Common myeloid progenitor, CD34-positive (primary cell): ENCODE data around the gene MAGEF1.
A peak's percentile ranks its signal among the peaks of the same experiment; 100 is the strongest.

Experiments used
- CTCF ChIA-PET: fragments of 350-600 bp; sonication (Branson Sonifier 250); formaldehyde crosslinking; loops from one replicate; lab custom pipeline; 2021; ENCODE audit warnings: antibody characterized with exemption; lab: Charles Lee
- POLR2A ChIA-PET: fragments of 350-600 bp; sonication (Branson Sonifier 250); formaldehyde crosslinking; loops from one replicate; lab custom pipeline; 2021; ENCODE audit warnings: antibody characterized with exemption; lab: Charles Lee
- DNase-seq, 3 donors: peaks; one replicate each; pipeline versions ENCODE4 v3.0.0 to v3.0.0-alpha.2; 2013
- H3K27ac ChIP-seq, 2 experiments: 1 replicate in 1 of 2; 2 replicates in 1 of 2; pipeline ENCODE4 v1.7.0; 2013; ENCODE audit warnings: inconsistent platforms in 2 of 2, low read length in 2 of 2, mild to moderate bottlenecking in 2 of 2, low read depth in 1 of 2, moderate library complexity in 1 of 2; ENCODE audit not compliant: severe bottlenecking in 2 of 2, insufficient read depth in 1 of 2, poor library complexity in 1 of 2
- H3K27me3 ChIP-seq, 5 experiments: replicated peaks in 2 of 5; 1 replicate in 3 of 5; 2 replicates in 2 of 5; pipeline versions ENCODE4 v1.6.1 to v1.7.0; 2013; ENCODE audit warnings: low read length in 4 of 5, mild to moderate bottlenecking in 2 of 5, moderate library complexity in 2 of 5, inconsistent platforms in 1 of 5; ENCODE audit not compliant: insufficient read depth in 5 of 5, control insufficient read depth in 4 of 5
- H3K36me3 ChIP-seq, 4 experiments: 1 replicate in 2 of 4; 2 replicates in 2 of 4; pipeline versions ENCODE4 v1.6.1 to v1.7.0; 2013; ENCODE audit warnings: low read length in 3 of 4, control low read depth in 1 of 4, mild to moderate bottlenecking in 1 of 4; ENCODE audit not compliant: control insufficient read depth in 4 of 4, insufficient read depth in 4 of 4
- H3K4me1 ChIP-seq, 4 experiments: 1 replicate in 3 of 4; 2 replicates in 1 of 4; pipeline versions ENCODE4 v1.6.1 to v1.7.1; 2013; ENCODE audit warnings: low read length in 3 of 4, mild to moderate bottlenecking in 3 of 4, control low read depth in 1 of 4, inconsistent platforms in 1 of 4, moderate library complexity in 1 of 4; ENCODE audit not compliant: control insufficient read depth in 4 of 4, insufficient read depth in 4 of 4; ENCODE audit errors: control extremely low read depth in 1 of 4
- H3K4me3 ChIP-seq, 7 experiments: 1 replicate in 4 of 7; 2 replicates in 3 of 7; pipeline versions ENCODE4 v1.5.1 to v1.7.0; 2013; ENCODE audit warnings: mild to moderate bottlenecking in 7 of 7, low read length in 6 of 7, moderate library complexity in 6 of 7, inconsistent platforms in 2 of 7, low read depth in 2 of 7, control low read depth in 1 of 7; ENCODE audit not compliant: insufficient read depth in 4 of 7, control insufficient read depth in 1 of 7; ENCODE audit errors: extremely low read depth in 1 of 7
- H3K9me3 ChIP-seq, 5 experiments: 1 replicate in 4 of 5; 2 replicates in 1 of 5; pipeline versions ENCODE4 v1.6.1 to v1.7.1; 2013; ENCODE audit warnings: low read length in 4 of 5, mild to moderate bottlenecking in 2 of 5, inconsistent platforms in 1 of 5, low read depth in 1 of 5, moderate library complexity in 1 of 5; ENCODE audit not compliant: control insufficient read depth in 4 of 5, insufficient read depth in 2 of 5; ENCODE audit errors: control extremely low read depth in 1 of 5
- WGBS: methylation state at CpG from one replicate; pipeline ENCODE4 v1.1.5; 2013; ENCODE audit not compliant: insufficient coverage; 5-methylcytosine and 5-hydroxymethylcytosine counted together

The MAGEF1 gene

DNA sequence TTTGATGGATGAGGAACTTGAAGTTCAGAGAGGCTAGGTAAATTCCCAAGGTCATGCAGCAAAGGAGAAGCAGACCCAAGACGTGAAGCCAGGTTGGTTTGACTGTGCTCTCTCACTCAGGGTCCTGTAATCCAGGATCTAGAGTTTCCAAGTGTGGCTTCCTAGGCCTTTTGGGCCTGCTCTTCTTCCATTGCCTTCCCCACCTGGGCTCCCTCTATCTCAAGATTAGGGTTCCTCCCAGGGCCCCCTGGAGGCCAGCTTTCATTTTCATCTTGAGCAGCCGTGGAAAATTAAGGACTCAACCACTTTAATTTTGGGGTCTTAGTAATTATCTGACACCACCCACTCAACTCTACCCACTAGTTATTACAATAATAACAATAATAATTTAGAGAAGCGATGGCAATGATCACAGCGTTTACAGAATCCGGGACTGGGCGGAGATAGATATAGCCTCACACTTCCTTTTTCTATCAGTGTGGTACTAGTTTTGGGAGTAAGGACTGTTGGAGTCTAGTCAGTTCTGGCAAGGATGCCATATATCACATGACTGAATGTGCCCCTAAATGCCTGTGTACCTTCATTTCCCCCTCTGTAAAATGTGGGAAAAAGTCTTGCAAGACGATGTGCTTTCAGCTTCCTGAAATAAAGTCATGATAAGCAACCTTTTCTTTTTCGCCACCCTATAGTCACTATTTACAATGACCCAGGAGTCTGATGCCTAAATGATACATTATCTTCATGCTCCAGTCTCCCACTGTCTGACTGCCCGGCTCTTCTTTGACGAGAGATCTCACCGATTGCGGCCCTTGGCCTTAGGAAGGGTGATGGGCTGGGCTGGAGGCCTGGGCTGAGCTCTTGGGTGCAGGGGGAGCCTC lies 30.2 kb upstream of the MAGEF1 start:
- peaks cover 0 to 1% (median 0%) of the 10 kb centered on the region in 5 experiments for H3K27me3 ChIP-seq
- WGBS = 86% methylated on average over 6 of the region's 12 CpGs
- H3K4me1 ChIP-seq = peaks cover 0 to 4% (median 0%) of the 10 kb centered on the region in 4 experiments
- no peak overlapping the region for H3K27ac ChIP-seq
- no peak overlapping the region for H3K4me3 ChIP-seq
- no peaks in the 10 kb centered on the region for H3K9me3 ChIP-seq
- H3K36me3 ChIP-seq = no peaks in the 10 kb centered on the region
- POLR2A ChIA-PET = no interaction called here
- no peak for DNase-seq
- CTCF ChIA-PET = interaction anchor here (1.2 to 8.4 kb wide), 8 partner anchors 7 to 180 kb away, joined by 3 to 73 read pairs (median 4); partner anchors contain the start of gene EPHB3

DNA sequence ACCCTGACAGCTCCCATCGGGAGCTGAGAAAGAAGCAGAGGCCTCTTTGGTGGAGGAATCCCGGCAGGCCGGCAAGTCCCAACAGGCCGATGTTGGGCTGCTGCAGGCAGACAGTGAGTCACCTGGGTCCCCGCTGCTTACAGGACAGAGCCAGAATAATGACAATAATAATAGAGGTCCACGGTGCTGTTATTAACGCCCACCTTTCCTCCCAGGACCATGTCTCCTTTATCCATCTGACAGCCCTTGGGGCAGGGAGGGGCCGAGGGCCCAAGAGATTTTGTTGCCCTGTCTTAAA lies 29.3 kb upstream of the MAGEF1 start:
- no peak overlapping the region for H3K27ac ChIP-seq
- ChIA-PET CTCF (interaction anchor here (1.2 to 8.4 kb wide), 3 partner anchors 13 to 179 kb away, joined by 3 to 73 read pairs (median 11); partner anchors contain the start of gene EPHB3), POLR2A (no interaction called here)
- no peak overlapping the region for H3K4me3 ChIP-seq
- H3K9me3 ChIP-seq = no peaks in the 10 kb centered on the region
- peaks cover 0 to 4% (median 0%) of the 10 kb centered on the region in 4 experiments for H3K4me1 ChIP-seq
- peaks cover 0 to 1% (median 0%) of the 10 kb centered on the region in 5 experiments for H3K27me3 ChIP-seq
- H3K36me3 ChIP-seq = no peaks in the 10 kb centered on the region
- DNase-seq = no peak
- 95% methylated on average over 6 of the region's 8 CpGs for WGBS

- WGBS = 94% methylated on average over 6 of the region's 9 CpGs
- Histone ChIP-seq H3K27me3 (peaks cover 0 to 1% (median 0%) of the 10 kb centered on the region in 5 experiments), H3K9me3 (no peaks in the 10 kb centered on the region), H3K4me1 (peaks cover 0 to 4% (median 0%) of the 10 kb centered on the region in 4 experiments), H3K36me3 (no peaks in the 10 kb centered on the region), H3K27ac (no peak overlapping the region), H3K4me3 (no peak overlapping the region)
- DNase-seq = peak; percentile 7 to 62 (median 41)
- ChIA-PET CTCF (interaction anchor here (1.0 to 8.4 kb wide), 3 partner anchors 12 to 243 kb away, joined by 3 to 73 read pairs (median 11); partner anchors contain the start of gene EPHB3), POLR2A (no interaction called here)
Measured at GRCh38 chr3:184740509-184741258, 28.8 kb upstream of the MAGEF1 start.

DNA sequence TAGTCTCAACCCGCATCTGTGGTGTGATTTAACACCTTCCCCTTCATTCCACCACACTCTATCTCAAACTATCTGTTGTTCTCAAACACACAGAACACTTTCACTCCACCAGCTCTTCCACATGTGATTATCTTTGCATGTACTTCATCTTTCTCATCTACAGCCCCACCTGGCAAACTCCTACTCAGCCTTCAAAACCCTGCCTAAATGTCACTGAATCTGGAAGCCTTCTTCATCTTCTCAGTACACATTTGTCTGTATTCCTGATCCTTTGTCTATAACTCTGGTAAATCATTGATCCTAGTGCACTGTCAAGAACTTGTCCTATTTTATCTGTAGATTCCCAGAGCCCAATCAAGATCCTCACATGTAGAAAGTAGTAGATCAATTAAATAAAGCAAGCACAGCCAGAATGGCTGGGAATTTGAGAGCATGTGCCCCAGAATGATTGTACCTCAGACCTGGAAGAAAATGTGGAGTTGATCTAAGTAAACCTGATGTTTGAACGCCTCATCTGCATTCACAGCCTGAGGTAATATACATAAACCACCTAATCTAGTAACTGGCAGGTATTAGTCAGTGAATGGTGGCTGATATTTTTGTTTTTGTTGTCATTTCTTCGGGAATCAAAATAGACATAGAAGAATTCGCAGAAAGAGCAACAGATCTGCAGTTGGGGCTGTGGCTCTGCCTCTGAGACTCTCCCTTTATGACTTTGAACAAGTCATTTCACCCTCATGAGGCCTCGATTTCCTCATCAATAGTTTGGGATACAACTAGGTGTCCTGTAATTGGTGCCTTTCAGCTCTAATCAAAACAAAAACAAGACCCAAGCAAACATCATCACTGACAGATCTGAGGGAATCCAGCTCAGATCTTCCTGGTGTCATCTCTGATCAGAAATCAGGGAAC lies 28.0 kb upstream of the MAGEF1 start:
- peaks cover 0 to 4% (median 0%) of the 10 kb centered on the region in 4 experiments for H3K4me1 ChIP-seq
- ChIA-PET CTCF (interaction anchor here (1.0 to 8.4 kb wide), 3 partner anchors 11 to 242 kb away, joined by 3 to 73 read pairs (median 11); partner anchors contain the start of gene EPHB3), POLR2A (no interaction called here)
- 100% methylated on average over 2 of the region's 5 CpGs for WGBS
- no peak overlapping the region for H3K27ac ChIP-seq
- no peak for DNase-seq
- peaks cover 0 to 1% (median 0%) of the 10 kb centered on the region in 5 experiments for H3K27me3 ChIP-seq
- no peaks in the 10 kb centered on the region for H3K9me3 ChIP-seq
- H3K4me3 ChIP-seq = no peak overlapping the region
- no peaks in the 10 kb centered on the region for H3K36me3 ChIP-seq

- ChIA-PET POLR2A (no interaction called here), CTCF (interaction anchor here (8.4 kb wide), 1 partner anchor 11 kb away, joined by 73 read pairs; no protein-coding TSS in a partner anchor)
- Histone ChIP-seq H3K4me1 (peaks cover 0 to 4% (median 0%) of the 10 kb centered on the region in 4 experiments), H3K4me3 (no peak overlapping the region), H3K36me3 (no peaks in the 10 kb centered on the region), H3K27ac (no peak overlapping the region), H3K9me3 (no peaks in the 10 kb centered on the region), H3K27me3 (peaks cover 0 to 1% (median 0%) of the 10 kb centered on the region in 5 experiments)
- 94% methylated on average over 2 of the region's 4 CpGs for WGBS
- no peak for DNase-seq
Measured at GRCh38 chr3:184738982-184739381, 27.1 kb upstream of the MAGEF1 start.

DNA sequence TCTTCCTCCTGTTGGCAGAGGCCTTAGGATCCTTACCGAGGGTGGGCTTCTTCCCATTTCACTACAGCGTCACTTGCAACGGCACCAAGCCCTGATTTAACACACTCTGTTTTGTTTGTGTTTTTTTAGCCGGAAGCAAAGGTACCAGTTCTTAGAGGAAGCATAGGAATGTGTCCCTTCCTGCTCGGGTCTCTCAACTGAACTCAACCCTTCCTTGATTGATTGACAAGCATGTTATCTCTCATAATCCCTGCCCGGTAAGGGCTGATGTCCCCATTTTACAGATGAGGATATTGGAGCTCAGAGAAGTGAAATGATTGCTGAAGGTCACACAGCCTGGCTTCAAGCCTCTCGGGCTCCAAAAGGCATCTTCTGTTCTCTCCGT lies 26.6 kb upstream of the MAGEF1 start:
- Histone ChIP-seq H3K36me3 (no peaks in the 10 kb centered on the region), H3K9me3 (no peaks in the 10 kb centered on the region), H3K27ac (no peak overlapping the region), H3K4me3 (no peak overlapping the region), H3K27me3 (peaks cover 0 to 1% (median 0%) of the 10 kb centered on the region in 5 experiments), H3K4me1 (peaks cover 0 to 4% (median 0%) of the 10 kb centered on the region in 4 experiments)
- no peak for DNase-seq
- POLR2A ChIA-PET = interaction anchor here (1.1 kb wide), 1 partner anchor 177 kb away, joined by 3 read pairs; the partner anchor contains the start of gene EPHB3
- CTCF ChIA-PET = interaction anchor here (1.8 to 8.4 kb wide), 3 partner anchors 10 to 178 kb away, joined by 6 to 73 read pairs (median 7); no protein-coding TSS in a partner anchor
- 77% methylated on average over 8 of the region's 8 CpGs for WGBS
